Stimulated activated CD8-positive, alpha-beta memory T cell treated with anti-CD3 and anti-CD28 coated beads, Interleukin-2, amount 100 ng/mL, for 1 hour (primary cell): ENCODE measurements around the gene GULP1.
"Not testable (repeated sequence)": the region's sequence is repeated elsewhere in the genome, so short reads cannot be mapped to it uniquely, and the experiment has no call there.

Source experiments
- DNase-seq, 2 donors: peaks; one replicate each; pipeline ENCODE4 v3.0.0-alpha.2; 2020; ENCODE audit warnings: low read depth in 2 of 2

Gene GULP1

DNA sequence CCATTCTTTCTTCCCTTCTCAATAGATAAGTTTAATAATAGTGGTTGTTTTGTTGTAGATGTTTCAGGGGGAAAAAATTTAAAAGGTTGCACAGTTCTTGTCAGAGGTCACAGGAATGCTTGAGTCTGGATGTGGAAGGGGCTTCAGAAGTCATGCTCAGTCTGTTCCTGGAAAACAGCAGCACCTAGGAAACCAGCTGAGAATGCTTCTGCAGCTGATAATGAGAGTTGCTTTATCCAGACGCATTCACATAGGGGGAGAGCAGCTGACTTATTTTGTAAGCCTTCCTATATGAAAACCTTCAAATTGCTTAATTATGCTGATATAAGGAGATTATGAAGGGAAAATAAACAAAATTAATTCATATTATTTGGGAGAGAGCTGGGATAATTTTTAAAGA, 235.5 kb downstream of the GULP1 start:
- no peak for DNase-seq

GRCh38 chr2:188527581-188527993, 235.9 kb downstream of the GULP1 start:
- no peak for DNase-seq

GRCh38 chr2:188529710-188530109, 238.0 kb downstream of the GULP1 start:
- DNase-seq, result no peak

GRCh38 chr2:188534875-188535274, 243.2 kb downstream of the GULP1 start:
- no peak for DNase-seq

- no peak for DNase-seq
Observed at GRCh38 chr2:188551671-188552070, 260.0 kb downstream of the GULP1 start.

GRCh38 chr2:188557081-188557480, 265.4 kb downstream of the GULP1 start:
- DNase-seq, result no peak

GRCh38 chr2:188559455-188559854, 267.8 kb downstream of the GULP1 start:
- not testable (repeated sequence) for DNase-seq

DNA sequence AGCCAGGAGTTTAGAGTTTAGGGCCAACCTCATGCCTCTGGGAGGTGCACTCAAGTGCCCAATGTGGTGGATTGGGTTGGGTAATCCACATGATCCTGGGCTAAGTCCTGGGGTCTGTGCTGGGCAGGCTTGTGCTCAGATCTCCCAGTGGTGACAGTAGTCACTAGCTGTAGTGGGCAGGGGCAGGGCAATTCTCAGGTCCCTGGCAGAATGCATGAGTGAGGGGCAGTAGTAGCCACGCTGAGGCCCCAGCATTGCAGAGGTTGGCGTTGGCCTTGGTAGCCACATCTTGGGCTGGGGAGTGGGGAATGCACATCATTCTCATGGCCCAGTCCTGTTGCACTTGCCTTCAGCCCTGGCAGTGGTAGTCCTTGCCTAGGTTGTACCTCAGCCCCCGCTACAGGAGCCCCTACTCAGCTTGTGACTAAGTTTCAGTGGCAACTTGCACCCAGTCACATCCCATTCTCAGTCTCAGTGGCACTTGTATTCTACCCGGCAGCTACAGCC, 269.9 kb downstream of the GULP1 start:
- no peak for DNase-seq

GRCh38 chr2:188569431-188570165, 277.9 kb downstream of the GULP1 start:
- no peak for DNase-seq

GRCh38 chr2:188570370-188570769, 278.7 kb downstream of the GULP1 start:
- no peak for DNase-seq

GRCh38 chr2:188571543-188572303, 280.0 kb downstream of the GULP1 start:
- no peak for DNase-seq

GRCh38 chr2:188572592-188572991, 280.9 kb downstream of the GULP1 start:
- DNase-seq, result no peak

GRCh38 chr2:188573453-188573852, 281.8 kb downstream of the GULP1 start:
- no peak for DNase-seq

- DNase-seq, result no peak
Observed at GRCh38 chr2:188576006-188576405, 284.3 kb downstream of the GULP1 start.

- no peak for DNase-seq
Observed at GRCh38 chr2:188576651-188577050, 285.0 kb downstream of the GULP1 start.

- no peak for DNase-seq
Observed at GRCh38 chr2:188577231-188577630, 285.6 kb downstream of the GULP1 start.

DNA sequence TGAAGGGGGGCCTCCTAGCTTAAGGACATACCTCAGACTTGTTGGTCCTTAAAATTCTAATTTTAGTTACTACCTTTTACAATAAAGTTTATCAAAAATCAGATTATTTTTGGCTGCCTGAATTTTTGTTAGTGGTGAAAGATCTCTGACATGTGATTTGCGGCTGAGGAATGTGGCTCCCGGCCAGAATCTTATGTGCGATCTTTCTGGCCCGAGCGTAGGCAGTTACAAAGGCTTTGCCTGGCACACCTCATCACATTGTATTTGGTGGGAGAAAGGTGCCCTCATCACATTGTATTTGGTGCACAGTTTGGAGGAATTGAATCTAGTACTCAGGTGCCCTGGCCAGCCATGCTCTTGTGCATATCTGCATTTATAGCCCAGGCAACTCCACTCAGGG, 289.1 kb downstream of the GULP1 start:
- no peak for DNase-seq

DNA sequence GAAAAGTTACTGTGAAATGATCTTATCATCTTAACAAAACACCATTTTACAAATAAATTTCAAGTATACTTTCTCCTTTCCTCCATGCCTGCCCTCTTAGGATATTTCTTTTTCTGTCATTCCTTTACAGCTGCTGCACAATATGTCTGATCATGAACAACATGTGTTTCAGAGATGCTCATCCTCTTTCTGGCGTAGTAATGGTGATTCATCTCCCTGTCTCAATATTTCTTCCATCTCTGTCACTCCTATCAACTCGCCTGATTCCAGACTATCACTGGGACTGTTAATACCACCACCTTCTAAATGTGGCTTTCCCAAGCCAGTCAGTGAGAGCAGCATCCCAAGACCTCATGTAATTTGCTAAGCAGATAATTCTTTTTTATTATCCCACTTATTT, 290.5 kb downstream of the GULP1 start:
- no peak for DNase-seq

GRCh38 chr2:188588235-188588634, 296.6 kb downstream of the GULP1 start:
- no peak for DNase-seq

DNA sequence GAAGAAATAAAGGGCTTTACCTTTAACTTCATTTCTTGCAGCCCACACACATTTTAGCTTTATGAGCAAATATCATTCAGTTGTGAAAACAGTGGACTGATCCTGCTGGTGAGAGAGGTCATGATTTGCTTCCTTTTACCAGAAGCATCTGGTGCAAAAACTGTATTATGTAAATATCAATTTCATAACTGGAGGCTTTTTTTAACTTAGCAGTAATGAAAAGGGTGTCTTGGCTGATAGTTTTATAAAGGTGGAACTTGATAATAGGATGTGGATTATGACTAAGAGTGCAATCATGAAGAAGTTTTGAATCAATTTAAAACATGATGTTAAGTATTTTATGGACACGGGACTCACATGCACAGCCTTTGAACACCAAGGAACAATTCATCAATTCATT, 304.4 kb downstream of the GULP1 start:
- DNase-seq, result no peak

DNA sequence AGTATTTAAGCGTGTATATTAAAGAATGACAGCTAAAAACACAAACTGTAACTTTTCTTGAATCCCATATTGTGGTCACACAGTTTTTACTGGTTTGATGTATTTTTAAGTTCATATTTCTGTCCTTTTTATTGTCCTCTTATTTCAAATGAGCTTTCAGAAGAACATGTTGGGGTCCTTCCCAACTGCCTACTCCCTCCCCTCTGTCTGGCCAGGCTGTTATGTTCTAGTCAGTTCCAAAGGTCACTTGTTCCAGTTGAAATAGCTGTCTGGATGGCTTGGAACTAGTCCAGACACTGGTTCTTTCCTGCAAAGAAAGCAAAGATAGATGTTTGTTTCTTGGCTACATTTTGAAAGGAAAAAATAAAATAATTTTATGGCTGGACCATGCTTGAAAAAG, 306.9 kb downstream of the GULP1 start:
- DNase-seq, result no peak

- DNase-seq, result no peak
Observed at GRCh38 chr2:188599140-188599539, 307.5 kb downstream of the GULP1 start.

DNA sequence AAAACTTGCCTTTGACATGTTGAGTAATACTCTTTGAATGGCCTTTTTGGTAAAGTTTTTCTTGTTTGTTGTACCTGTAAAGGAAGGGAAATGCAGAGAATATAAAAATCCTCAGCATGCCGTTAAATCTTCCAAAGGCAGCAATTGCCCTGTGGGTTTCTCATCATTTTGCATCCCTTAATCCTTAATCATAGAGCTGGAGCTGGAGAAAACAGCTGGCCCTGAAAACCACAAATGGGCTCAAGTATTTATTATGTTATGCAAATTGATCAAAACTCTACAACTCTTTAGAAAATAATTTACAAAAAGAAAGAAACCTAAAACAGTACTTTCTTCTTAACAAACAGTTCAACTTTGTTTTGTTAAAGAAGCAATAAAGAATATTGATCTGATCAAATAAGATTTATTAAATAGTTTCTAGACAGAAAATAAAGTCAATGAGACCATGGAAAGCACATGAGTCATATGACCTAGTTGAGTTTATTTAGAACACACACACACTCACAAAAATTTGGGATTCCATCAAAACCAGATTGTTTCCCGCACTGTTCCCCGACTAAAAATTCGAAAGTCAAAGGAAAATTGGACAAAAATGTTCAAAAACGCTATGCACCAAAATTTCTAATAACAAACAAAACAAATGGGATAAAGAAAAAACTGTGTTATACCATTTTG, 309.0 kb downstream of the GULP1 start:
- no peak for DNase-seq
